ENCODE data around the gene PRKCE. TPM values are rescaled to one million over a fixed set of nuclear protein-coding genes. Genes with fewer than 3 reads are reported as not detected.

PRKCE gene
- total RNA-seq, 3 donors from 2014 or later (not counting 1 experiment from before 2014, with no cell fraction given): 35.2 to 42.1 (median 38.6) TPM

DNA sequence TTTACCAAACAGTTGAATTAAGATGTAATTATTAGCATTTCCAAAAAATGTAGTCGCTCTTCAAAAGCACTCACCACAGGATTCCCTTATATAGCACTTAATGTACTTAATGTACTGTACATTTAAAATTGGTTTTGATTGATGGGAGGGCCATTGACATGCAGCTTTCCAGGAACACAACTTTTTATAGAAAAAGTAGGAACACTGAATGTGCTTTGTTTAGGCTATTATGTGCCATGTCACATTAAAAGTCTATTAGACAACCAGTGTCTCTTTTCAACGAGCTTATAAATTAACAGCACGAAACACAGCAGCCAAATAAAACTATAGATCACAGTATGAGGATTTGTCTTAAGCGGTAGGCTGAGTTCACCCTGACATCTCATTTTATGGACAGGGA, 301.1 kb downstream of the PRKCE start:
- no peak for DNase-seq
- intact Hi-C loops (cut with micrococcal nuclease): no loop called here
- 89% methylated on average over 3 of the region's 4 CpGs for WGBS (ENCODE audit: insufficient coverage)
- H3K9me3 ChIP-seq (ENCODE audit: control insufficient read depth, insufficient read depth, low read length): no peaks in the 10 kb centered on the region
- no peaks in the 10 kb centered on the region for H3K36me3 Mint-ChIP-seq
- H3K27me3 Mint-ChIP-seq (ENCODE audit: low read depth in 2 of 2): no peaks in the 10 kb centered on the region
- no peak overlapping the region for H3K4me3 ChIP-seq (ENCODE audit: low read length)
- peaks cover 13% of the 10 kb centered on the region for H3K4me1 ChIP-seq (ENCODE audit: control insufficient read depth, insufficient read depth, low read length)
- no peak for ATAC-seq
- no peak overlapping the region for H3K27ac Mint-ChIP-seq
- H3K27ac ChIP-seq (ENCODE audit: low read length): no peak overlapping the region
- no peaks in the 10 kb centered on the region for H3K27me3 ChIP-seq (ENCODE audit: control insufficient read depth, insufficient read depth, low read length)
- no peak for TF ChIP-seq CTCF (IDR thresholded peaks at IDR 0.05)
- no peaks in the 10 kb centered on the region for H3K9me3 Mint-ChIP-seq
- H3K4me3 Mint-ChIP-seq: no peak overlapping the region
- H3K4me1 Mint-ChIP-seq: peaks cover 10% of the 10 kb centered on the region in 2 donors
- H3K36me3 ChIP-seq (ENCODE audit: control insufficient read depth, insufficient read depth, low read length): no peaks in the 10 kb centered on the region

DNA sequence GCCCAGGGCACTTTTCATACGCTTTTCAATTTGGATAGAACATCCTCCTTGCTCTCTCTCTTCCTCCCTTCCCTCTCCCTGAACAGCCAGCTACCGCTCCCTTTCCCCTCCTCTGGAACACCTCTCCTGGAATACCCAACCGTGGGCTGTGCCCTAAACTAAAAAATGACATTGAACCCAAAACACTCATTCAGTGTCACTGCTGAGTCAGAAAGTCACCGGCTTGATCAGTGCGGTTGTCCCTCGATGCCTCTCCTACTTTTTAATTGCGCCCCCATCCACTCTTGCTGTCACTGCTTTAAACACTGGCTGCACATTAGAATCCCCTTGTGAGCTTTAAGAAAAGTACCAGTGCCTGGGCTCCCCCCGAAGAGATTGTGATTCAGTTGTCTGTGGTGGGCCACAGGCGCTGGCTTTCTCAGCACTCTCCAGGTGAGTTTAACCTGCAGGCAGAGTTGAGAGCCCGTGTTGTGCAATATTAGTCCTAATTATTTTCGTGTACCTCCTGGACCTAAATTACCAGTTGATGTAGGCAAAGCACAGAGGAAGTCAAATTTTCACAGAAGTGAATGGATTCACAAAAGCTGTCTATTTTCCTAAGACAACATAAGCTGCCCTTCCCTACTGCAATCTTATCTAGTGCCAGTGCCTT, 302.0 kb downstream of the PRKCE start:
- Mint-ChIP-seq H3K4me3 (no peak overlapping the region), H3K27ac (no peak overlapping the region), H3K4me1 (peaks cover 10% of the 10 kb centered on the region in 2 donors), H3K9me3 (no peaks in the 10 kb centered on the region), H3K36me3 (no peaks in the 10 kb centered on the region), H3K27me3 (ENCODE audit: low read depth in 2 of 2) (no peaks in the 10 kb centered on the region)
- Histone ChIP-seq H3K9me3 (ENCODE audit: control insufficient read depth, insufficient read depth, low read length) (no peaks in the 10 kb centered on the region), H3K4me3 (ENCODE audit: low read length) (no peak overlapping the region), H3K27me3 (ENCODE audit: control insufficient read depth, insufficient read depth, low read length) (no peaks in the 10 kb centered on the region), H3K4me1 (ENCODE audit: control insufficient read depth, insufficient read depth, low read length) (peaks cover 13% of the 10 kb centered on the region), H3K36me3 (ENCODE audit: control insufficient read depth, insufficient read depth, low read length) (no peaks in the 10 kb centered on the region), H3K27ac (ENCODE audit: low read length) (no peak overlapping the region)
- WGBS (ENCODE audit: insufficient coverage): 95% methylated on average over 11 of the region's 11 CpGs
- intact Hi-C loops (cut with micrococcal nuclease): no loop called here
- no peak for DNase-seq
- no peak for TF ChIP-seq CTCF (IDR thresholded peaks at IDR 0.05)
- no peak for ATAC-seq

- Histone ChIP-seq H3K27me3 (ENCODE audit: control insufficient read depth, insufficient read depth, low read length) (no peaks in the 10 kb centered on the region), H3K36me3 (ENCODE audit: control insufficient read depth, insufficient read depth, low read length) (no peaks in the 10 kb centered on the region), H3K4me3 (ENCODE audit: low read length) (no peak overlapping the region), H3K9me3 (ENCODE audit: control insufficient read depth, insufficient read depth, low read length) (no peaks in the 10 kb centered on the region), H3K4me1 (ENCODE audit: control insufficient read depth, insufficient read depth, low read length) (peaks cover 13% of the 10 kb centered on the region), H3K27ac (ENCODE audit: low read length) (no peak overlapping the region)
- WGBS (ENCODE audit: insufficient coverage): 67% methylated on average over 1 of the region's 1 CpG
- no peak for ATAC-seq
- peaks cover 10% of the 10 kb centered on the region in 2 donors for H3K4me1 Mint-ChIP-seq
- DNase-seq: no peak
- no peaks in the 10 kb centered on the region for H3K9me3 Mint-ChIP-seq
- no peaks in the 10 kb centered on the region for H3K27me3 Mint-ChIP-seq (ENCODE audit: low read depth in 2 of 2)
- no peaks in the 10 kb centered on the region for H3K36me3 Mint-ChIP-seq
- no peak overlapping the region for H3K27ac Mint-ChIP-seq
- intact Hi-C loops (cut with micrococcal nuclease): no loop called here
- H3K4me3 Mint-ChIP-seq: no peak overlapping the region
- TF ChIP-seq CTCF (IDR thresholded peaks at IDR 0.05): no peak
Observed at GRCh38 chr2:45954233-45954850, 302.9 kb downstream of the PRKCE start.
